Spleen (tissue), 11 donors: ENCODE results near the gene SLC37A2. TPM values are rescaled to one million over a fixed set of nuclear protein-coding genes. Genes with fewer than 3 reads are reported as not detected.

ENCODE experiments used
- DNase-seq: peaks from one replicate; pipeline ENCODE4 v3.0.0-alpha.2; 2020
- H3K27ac ChIP-seq, 8 donors: fragments of 200-600 bp; sonication (generic) in 7 of 8; 1 replicate in 4 of 8; 2 replicates in 4 of 8; pipeline versions ENCODE4 v1.5.0 to v1.8.0; 2016 to 2021; ENCODE audit warnings: inconsistent platforms in 4 of 8, mild to moderate bottlenecking in 4 of 8, moderate library complexity in 1 of 8
- H3K27me3 ChIP-seq, 7 donors: fragments of 200-600 bp; sonication (generic) in 6 of 7; replicated peaks in 1 of 7; 1 replicate in 4 of 7; 2 replicates in 3 of 7; pipeline versions ENCODE4 v1.5.0 to v1.8.0; 2016 to 2021; ENCODE audit warnings: inconsistent platforms in 3 of 7, mild to moderate bottlenecking in 1 of 7
- H3K36me3 ChIP-seq, 6 donors: fragments of 200-600 bp; sonication (generic) in 5 of 6; 1 replicate in 4 of 6; 2 replicates in 2 of 6; pipeline versions ENCODE4 v1.5.0 to v1.8.0; 2016 to 2021; ENCODE audit warnings: inconsistent platforms in 2 of 6
- H3K4me1 ChIP-seq, 6 donors: fragments of 200-600 bp; sonication (generic) in 5 of 6; 1 replicate in 3 of 6; 2 replicates in 3 of 6; pipeline versions ENCODE4 v1.5.0 to v1.8.0; 2016 to 2021; ENCODE audit warnings: inconsistent platforms in 3 of 6
- H3K4me3 ChIP-seq, 8 donors: fragments of 200-600 bp; sonication (generic) in 7 of 8; 1 replicate in 4 of 8; 2 replicates in 4 of 8; pipeline versions ENCODE4 v1.5.0 to v1.8.0; 2016 to 2021; ENCODE audit warnings: inconsistent platforms in 4 of 8, mild to moderate bottlenecking in 4 of 8, moderate library complexity in 2 of 8
- H3K9me3 ChIP-seq, 8 donors: fragments of 200-600 bp; sonication (generic) in 7 of 8; 1 replicate in 4 of 8; 2 replicates in 4 of 8; pipeline versions ENCODE4 v1.5.0 to v1.8.0; 2016 to 2021; ENCODE audit warnings: inconsistent platforms in 4 of 8
- CTCF ChIP-seq, 11 experiments: fragments of 200-600 bp in 7 of 11; fragments of 450-650 bp in 4 of 11; sonication (generic) in 4 of 11; IDR thresholded peaks in 8 of 11; conservative IDR thresholded peaks in 3 of 11; 1 replicate in 7 of 11; 2 replicates in 4 of 11; pipeline versions ENCODE4 v1.4.0 to v1.8.0; 2016 to 2021; ENCODE audit warnings: antibody characterized with exemption in 11 of 11, inconsistent platforms in 4 of 11, mild to moderate bottlenecking in 1 of 11
- POLR2A ChIP-seq, 3 donors: fragments of 450-650 bp; IDR thresholded peaks; one replicate each; pipeline ENCODE4 v1.5.1; 2017; ENCODE audit warnings: antibody characterized with exemption in 3 of 3, mild to moderate bottlenecking in 1 of 3
- POLR2AphosphoS5 ChIP-seq, 3 donors: sonication (generic); formaldehyde crosslinking; IDR thresholded peaks; one replicate each; pipeline ENCODE4 v1.5.1; 2017; ENCODE audit warnings: antibody characterized with exemption in 3 of 3
- WGBS, 5 donors: extraction: QIAGEN DNeasy Blood & Tissue Kit in 3 of 5; methylation state at CpG; one replicate each; pipeline versions ENCODE4 v1.1.5 to v1.1.7; 2013 to 2018; 5-methylcytosine and 5-hydroxymethylcytosine counted together
- intact Hi-C: fragments of 100-400 bp; cut with DNase I; formaldehyde crosslinking; loops from one replicate; pipeline ENCODE4 v1.15.0; 2023; ENCODE audit warnings: low total_unique reads
- polyA plus RNA-seq, 3 donors: library from polyadenylated mRNA; stranded (reverse); fragments of 200-250 nt; gene quantifications; one replicate each; pipeline ENCODE4 v1.2.1, GENCODE V29; 2013
- total RNA-seq, 7 donors: library from RNA; depleted of rRNA in 3 of 7; stranded (reverse); fragments of >200 nt in 3 of 7; fragmentation: NEBNext Ultra II Directional in 4 of 7; extraction: Animal tissue kit (Norgen Biotek cat#: 25700) in 4 of 7; gene quantifications; one replicate each; pipeline versions ENCODE4 v1.1.0 to v1.2.1, GENCODE V29; 2016 to 2021
- donor health status: healthy with polysubstance abuse.
- donor health status: DM: no; HTN: no; CAD: no; lungs with moderate emphysema.
- donor health status: DM: no; HTN: no; CAD: no.
- donor health status: Bipolar disorder and iron deficiency.
- donor health status: healthy.
- donor health status: DM: no; HTN: no; CAD: no.
- donor health status: DM: yes; HTN: yes; CAD: no.

SLC37A2 gene
- total and polyA plus RNA-seq, 10 donors = 3.5 to 85.7 (median 48.2) TPM

- Histone ChIP-seq H3K27me3 (peaks cover 0 to 17% (median 0%) of the 10 kb centered on the region in 7 donors), H3K27ac (no peak overlapping the region), H3K36me3 (no peaks in the 10 kb centered on the region), H3K9me3 (no peaks in the 10 kb centered on the region), H3K4me1 (peaks cover 0 to 2% (median 0%) of the 10 kb centered on the region in 6 donors), H3K4me3 (no peak overlapping the region)
- WGBS, 5 donors = 77 to 81% (median 79%) methylated on average over 22 of the region's 22 CpGs
- no peak for DNase-seq
- TF ChIP-seq CTCF (IDR thresholded peaks at IDR 0.05 in 8 of 11, conservative IDR thresholded peaks at IDR 0.05 in 3 of 11) = no peak
- intact Hi-C loops = no loop called here
Observed at GRCh38 chr11:125129316-125129993, 66.3 kb downstream of the SLC37A2 start.

- Histone ChIP-seq H3K27me3 (peaks cover 0 to 24% (median 0%) of the 10 kb centered on the region in 7 donors), H3K36me3 (no peaks in the 10 kb centered on the region), H3K27ac (no peak overlapping the region), H3K9me3 (no peaks in the 10 kb centered on the region), H3K4me3 (no peak overlapping the region), H3K4me1 (no peaks in the 10 kb centered on the region)
- 49 to 63% (median 58%) methylated on average over 1 of the region's 1 CpG for whole genome bisulfite sequencing, 5 donors
- intact Hi-C loops = no loop called here
- no peak for TF ChIP-seq CTCF (IDR thresholded peaks at IDR 0.05 in 8 of 11, conservative IDR thresholded peaks at IDR 0.05 in 3 of 11)
- no peak for TF ChIP-seq POLR2AphosphoS5 (IDR thresholded peaks at IDR 0.05)
- TF ChIP-seq POLR2A (IDR thresholded peaks at IDR 0.05) = no peak
- no peak for DNase-seq
Observed at GRCh38 chr11:125132071-125132470, 69.0 kb downstream of the SLC37A2 start.

GRCh38 chr11:125132596-125132995, 69.5 kb downstream of the SLC37A2 start:
- DNase-seq = no peak
- whole genome bisulfite sequencing, 5 donors = 85 to 92% (median 90%) methylated on average over 7 of the region's 7 CpGs
- no peaks in the 10 kb centered on the region for H3K4me1 ChIP-seq
- intact Hi-C loops = no loop called here
- H3K36me3 ChIP-seq = no peaks in the 10 kb centered on the region
- no peak overlapping the region for H3K4me3 ChIP-seq
- TF ChIP-seq POLR2A (IDR thresholded peaks at IDR 0.05) (no peak), CTCF (IDR thresholded peaks at IDR 0.05 in 8 of 11, conservative IDR thresholded peaks at IDR 0.05 in 3 of 11) (no peak), POLR2AphosphoS5 (IDR thresholded peaks at IDR 0.05) (no peak)
- H3K9me3 ChIP-seq = no peaks in the 10 kb centered on the region
- peaks cover 0 to 24% (median 3%) of the 10 kb centered on the region in 7 donors for H3K27me3 ChIP-seq
- no peak overlapping the region for H3K27ac ChIP-seq

GRCh38 chr11:125136001-125136400, 72.9 kb downstream of the SLC37A2 start:
- Histone ChIP-seq H3K27ac (no peak overlapping the region), H3K4me1 (peaks cover 0 to 8% (median 0%) of the 10 kb centered on the region in 6 donors), H3K4me3 (no peak overlapping the region), H3K27me3 (peaks cover 0 to 28% (median 3%) of the 10 kb centered on the region in 7 donors), H3K36me3 (no peaks in the 10 kb centered on the region), H3K9me3 (no peaks in the 10 kb centered on the region)
- TF ChIP-seq CTCF (IDR thresholded peaks at IDR 0.05 in 8 of 11, conservative IDR thresholded peaks at IDR 0.05 in 3 of 11) (no peak), POLR2A (IDR thresholded peaks at IDR 0.05) (no peak), POLR2AphosphoS5 (IDR thresholded peaks at IDR 0.05) (no peak)
- no peak for DNase-seq
- intact Hi-C loops = no loop called here
